H1 (cell line): ENCODE measurements around the gene CDH9. TPM values are rescaled to one million over a fixed set of nuclear protein-coding genes. Genes with fewer than 3 reads are reported as not detected.

Experiments used
- CTCF ChIA-PET: fragments of 300-600 bp; sonication (Branson Sonifier 250); formaldehyde crosslinking; loops from one replicate; lab custom pipeline; 2021; ENCODE audit not compliant: partially characterized antibody; lab: Charles Lee
- POLR2A ChIA-PET: fragments of 300-600 bp; sonication (Branson Sonifier 250); formaldehyde crosslinking; loops from one replicate; lab custom pipeline; 2021; ENCODE audit warnings: inconsistent platforms; ENCODE audit not compliant: partially characterized antibody; lab: Charles Lee
- DNase-seq, 2 experiments: peaks; one replicate each; pipeline versions ENCODE4 v3.0.0 to v3.0.0-alpha.2; 2010 to 2022; ENCODE audit warnings: low spot score in 2 of 2, low read depth in 1 of 2, mixed read lengths in 1 of 2
- FAIRE-seq: peaks from 2 replicates; lab custom pipeline; 2011; peaks lifted over from hg19 to GRCh38; lab: Jason Lieb, UNC
- H2AFZ ChIP-seq: 2 replicates; pipeline ENCODE4 v1.8.1; 2012; ENCODE audit warnings: low read length, inconsistent platforms
- H2AK5ac ChIP-seq: 2 replicates; pipeline ENCODE4 v1.6.1; 2013; ENCODE audit warnings: low read depth, low read length
- H2BK120ac ChIP-seq: replicated peaks from 2 replicates; pipeline ENCODE3; 2013; ENCODE audit warnings: low read depth, low read length, inconsistent platforms
- H2BK12ac ChIP-seq: 2 replicates; pipeline ENCODE4 v1.6.1; 2013; ENCODE audit warnings: low read depth, low read length
- H2BK15ac ChIP-seq: 2 replicates; pipeline ENCODE4 v1.6.1; 2013; ENCODE audit warnings: low read length
- H2BK20ac ChIP-seq: 2 replicates; pipeline ENCODE4 v1.6.1; 2013; ENCODE audit warnings: low read length
- H2BK5ac ChIP-seq: 2 replicates; pipeline ENCODE4 v1.6.1; 2013; ENCODE audit warnings: low read depth, low read length
- H3K14ac ChIP-seq: 2 replicates; pipeline ENCODE4 v1.6.1; 2013; ENCODE audit warnings: inconsistent platforms; ENCODE audit not compliant: insufficient read length
- H3K18ac ChIP-seq: 2 replicates; pipeline ENCODE4 v1.6.1; 2013; ENCODE audit warnings: low read length; ENCODE audit errors: extremely low read depth
- H3K23ac ChIP-seq: 2 replicates; pipeline ENCODE4 v1.6.1; 2013; ENCODE audit warnings: inconsistent platforms; ENCODE audit not compliant: insufficient read length
- H3K23me2 ChIP-seq: 2 replicates; pipeline ENCODE4 v1.6.1; 2013; ENCODE audit warnings: low read depth, low read length
- H3K27ac ChIP-seq: 2 replicates; pipeline ENCODE4 v1.6.1; 2011; ENCODE audit warnings: low read depth, low read length, inconsistent platforms
- H3K27me3 ChIP-seq, 4 experiments: replicated peaks in 1 of 4; 1 replicate in 1 of 4; 2 replicates in 3 of 4; pipeline versions ENCODE4 v1.6.1 to v1.8.1; 2011 to 2013; ENCODE audit warnings: low read length in 3 of 4, mild to moderate bottlenecking in 3 of 4, inconsistent platforms in 2 of 4, mixed read lengths in 2 of 4, moderate library complexity in 1 of 4; ENCODE audit not compliant: control insufficient read depth in 3 of 4, insufficient read depth in 3 of 4; ENCODE audit errors: extremely low read depth in 1 of 4
- H3K36me3 ChIP-seq, 4 experiments: 2 replicates each; pipeline versions ENCODE4 v1.6.1 to v1.8.1; 2011 to 2013; ENCODE audit warnings: mild to moderate bottlenecking in 4 of 4, low read length in 3 of 4, moderate library complexity in 2 of 4, control low read depth in 1 of 4, inconsistent platforms in 1 of 4; ENCODE audit not compliant: insufficient read depth in 4 of 4, control insufficient read depth in 2 of 4
- H3K4ac ChIP-seq: replicated peaks from 2 replicates; pipeline ENCODE3; 2013; ENCODE audit warnings: low read length, low read depth, mixed read lengths, inconsistent platforms; ENCODE audit not compliant: insufficient read length
- H3K4me1 ChIP-seq, 4 experiments: replicated peaks in 1 of 4; 1 replicate in 1 of 4; 2 replicates in 3 of 4; pipeline versions ENCODE4 v1.6.1 to v1.8.1; 2011 to 2013; ENCODE audit warnings: low read length in 3 of 4, inconsistent platforms in 2 of 4, mixed read lengths in 1 of 4; ENCODE audit not compliant: insufficient read depth in 4 of 4, control insufficient read depth in 3 of 4
- H3K4me2 ChIP-seq, 2 experiments: 2 replicates each; pipeline versions ENCODE4 v1.6.1 to v1.8.1; 2011 to 2013; ENCODE audit warnings: low read depth in 2 of 2, low read length in 2 of 2, control low read depth in 1 of 2, inconsistent platforms in 1 of 2, mild to moderate bottlenecking in 1 of 2; ENCODE audit not compliant: insufficient read depth in 1 of 2
- H3K4me3 ChIP-seq, 4 experiments: fragments of 200-600, 300-600 bp in 1 of 4; sonication (generic), shearing (Covaris generic), sonication (Bioruptor Twin) in 1 of 4; 2 replicates each; pipeline versions ENCODE4 v1.5.1 to v1.8.1; 2011 to 2016; ENCODE audit warnings: low read length in 4 of 4, low read depth in 3 of 4, control low read depth in 2 of 4, inconsistent platforms in 2 of 4, mild to moderate bottlenecking in 2 of 4, mixed read lengths in 1 of 4, moderate library complexity in 1 of 4; ENCODE audit not compliant: insufficient read depth in 2 of 4; ENCODE audit errors: extremely low read depth in 1 of 4
- H3K56ac ChIP-seq: replicated peaks from 2 replicates; pipeline ENCODE3; 2013; ENCODE audit warnings: low read depth, mild to moderate bottlenecking, mixed read lengths, low read length, inconsistent platforms; ENCODE audit not compliant: insufficient read length
- H3K79me1 ChIP-seq: 2 replicates; pipeline ENCODE4 v1.6.1; 2013; ENCODE audit warnings: low read depth, low read length, control low read depth
- H3K79me2 ChIP-seq, 2 experiments: 2 replicates each; pipeline versions ENCODE4 v1.6.1 to v1.8.1; 2012 to 2013; ENCODE audit warnings: low read length in 2 of 2, mild to moderate bottlenecking in 2 of 2, inconsistent platforms in 1 of 2; ENCODE audit not compliant: insufficient read depth in 2 of 2, control insufficient read depth in 1 of 2
- H3K9ac ChIP-seq, 4 experiments: replicated peaks in 1 of 4; 1 replicate in 1 of 4; 2 replicates in 3 of 4; pipeline versions ENCODE4 v1.6.1 to v1.8.1; 2011 to 2013; ENCODE audit warnings: low read depth in 3 of 4, low read length in 3 of 4, control low read depth in 2 of 4, mild to moderate bottlenecking in 2 of 4, moderate library complexity in 2 of 4, inconsistent platforms in 1 of 4; ENCODE audit errors: extremely low read depth in 1 of 4
- H3K9me3 ChIP-seq, 2 experiments: 2 replicates each; pipeline versions ENCODE4 v1.6.1 to v1.8.1; 2012 to 2013; ENCODE audit warnings: mild to moderate bottlenecking in 2 of 2, moderate library complexity in 2 of 2, control low read depth in 1 of 2, inconsistent platforms in 1 of 2, low read depth in 1 of 2, low read length in 1 of 2, mixed read lengths in 1 of 2; ENCODE audit not compliant: insufficient read depth in 2 of 2
- H4K20me1 ChIP-seq, 2 experiments: replicated peaks in 1 of 2; 2 replicates each; pipeline versions ENCODE3 to v1.8.1; 2011 to 2013; ENCODE audit warnings: inconsistent platforms in 2 of 2, low read length in 2 of 2, mild to moderate bottlenecking in 1 of 2; ENCODE audit not compliant: insufficient read depth in 2 of 2, control insufficient read depth in 1 of 2
- H4K5ac ChIP-seq: 2 replicates; pipeline ENCODE4 v1.6.1; 2013; ENCODE audit warnings: low read length, low read depth, mixed read lengths, inconsistent platforms; ENCODE audit not compliant: insufficient read length
- H4K8ac ChIP-seq: 2 replicates; pipeline ENCODE4 v1.8.0; 2013; ENCODE audit warnings: mild to moderate bottlenecking, moderate library complexity, low read length, inconsistent platforms; ENCODE audit not compliant: insufficient read depth; ENCODE audit errors: extremely low read depth
- H4K91ac ChIP-seq: replicated peaks from 2 replicates; pipeline ENCODE3; 2013; ENCODE audit warnings: low read length, mixed read lengths, inconsistent platforms; ENCODE audit not compliant: insufficient read length
- ASH2L ChIP-seq: fragments of 200-600, 300-600 bp; sonication (generic); IDR thresholded peaks from one replicate; pipeline ENCODE4 v1.7.1; 2017; ENCODE audit warnings: low read length
- ATF2 ChIP-seq: IDR thresholded peaks from 2 replicates; pipeline ENCODE4 v1.6.1; 2012; ENCODE audit warnings: low read length, inconsistent platforms
- CHD2 ChIP-seq: IDR thresholded peaks from 2 replicates; pipeline ENCODE4 v1.6.1; 2012; ENCODE audit warnings: low read length, improper control_type of control experiment
- CREB1 ChIP-seq: IDR thresholded peaks from 2 replicates; pipeline ENCODE4 v1.6.1; 2012; ENCODE audit warnings: inconsistent platforms
- CTBP2 ChIP-seq: IDR thresholded peaks from 2 replicates; pipeline ENCODE4 v1.7.0; 2011; ENCODE audit warnings: borderline replicate concordance, mild to moderate bottlenecking, moderate library complexity, mixed read lengths, low read length; ENCODE audit not compliant: insufficient read depth, insufficient read length
- EZH2 ChIP-seq: fragments of 200-600 bp; sonication (generic); IDR thresholded peaks from 2 replicates; pipeline ENCODE4 v1.7.1; 2012; ENCODE audit warnings: low read depth, mild to moderate bottlenecking, moderate library complexity, low read length, inconsistent platforms; ENCODE audit not compliant: severe bottlenecking
- GABPA ChIP-seq: IDR thresholded peaks from 2 replicates; pipeline ENCODE4 v1.6.1; 2011; ENCODE audit warnings: mild to moderate bottlenecking, low read length, moderate library complexity, borderline replicate concordance; ENCODE audit not compliant: insufficient read depth
- POU5F1 ChIP-seq: IDR thresholded peaks from 2 replicates; pipeline ENCODE4 v1.6.1; 2011; ENCODE audit warnings: low read depth, mild to moderate bottlenecking, low read length, moderate library complexity
- RAD21 ChIP-seq, 2 experiments: IDR thresholded peaks in 1 of 2; conservative IDR thresholded peaks in 1 of 2; 2 replicates each; pipeline ENCODE4 v1.6.1; 2011; ENCODE audit warnings: low read depth in 2 of 2, low read length in 2 of 2, improper control_type of control experiment in 1 of 2, inconsistent platforms in 1 of 2, mild to moderate bottlenecking in 1 of 2, moderate library complexity in 1 of 2
- RNF2 ChIP-seq: fragments of 200-900, 300-1000 bp; sonication (generic); IDR thresholded peaks from 2 replicates; pipeline ENCODE4 v1.7.1; 2016; ENCODE audit warnings: borderline replicate concordance, low read depth, mild to moderate bottlenecking, antibody characterized with exemption, low read length; ENCODE audit not compliant: poor library complexity, severe bottlenecking; ENCODE audit errors: missing control alignments
- SP1 ChIP-seq: IDR thresholded peaks from 2 replicates; pipeline ENCODE4 v1.6.1; 2011; ENCODE audit warnings: low read depth, low read length
- SUZ12 ChIP-seq: fragments of 200-600 bp; sonication (generic); IDR thresholded peaks from 2 replicates; pipeline ENCODE4 v1.6.1; 2012; ENCODE audit warnings: mild to moderate bottlenecking, inconsistent platforms, low read length, moderate library complexity, mixed read lengths
- TEAD4 ChIP-seq: IDR thresholded peaks from 2 replicates; pipeline ENCODE4 v1.6.1; 2012; ENCODE audit warnings: low read depth, low read length, inconsistent platforms, mixed read lengths
- WGBS, 2 experiments: shearing (Covaris generic) in 1 of 2; methylation state at CpG; one replicate each; pipeline versions ENCODE4 v1.1.6 to v1.1.7; 2013 to 2015; ENCODE audit warnings: low lambda C conversion rate in 2 of 2, mixed read lengths in 2 of 2, inconsistent platforms in 1 of 2, low coverage in 1 of 2, missing lambda C conversion rate in 1 of 2; ENCODE audit not compliant: insufficient replicate concordance in 2 of 2, insufficient coverage in 1 of 2, insufficient read length in 1 of 2; ENCODE audit errors: extremely low coverage in 1 of 2, missing lambda C conversion rate in 1 of 2; 5-methylcytosine and 5-hydroxymethylcytosine counted together
- polyA plus RNA-seq, 7 experiments: library from polyadenylated mRNA; depleted of rRNA in 3 of 7; stranded (reverse) in 5 of 7; unstranded in 2 of 7; fragments of >200 nt in 5 of 7; fragments of 200-250 nt in 2 of 7; gene quantifications; 1 replicate in 5 of 7; 2 replicates in 1 of 7; 4 replicates in 1 of 7; pipeline versions ENCODE4 v1.2.1 to v1.2.3, GENCODE V29; 2011 to 2013; ENCODE audit warnings: missing spikeins in 2 of 7, mixed read lengths in 2 of 7
- total RNA-seq: library from RNA; stranded (reverse); fragmentation: NEBNext Ultra II Directional; extraction: Animal tissue kit (Norgen Biotek cat#: 25700); gene quantifications from 2 replicates; pipeline ENCODE4 v1.2.1, GENCODE V29; 2021

Gene CDH9
- total and polyA plus RNA-seq, 2 of the 8 experiments (the other 6 are each of a cell fraction or from before 2014, with no cell fraction given): 0.54 to 1.0 TPM

- H4K8ac ChIP-seq: no peak overlapping the region
- H2AK5ac ChIP-seq: no peak overlapping the region
- no peak overlapping the region for H3K9ac ChIP-seq
- 90% methylated on average over 3 of the region's 3 CpGs; no CpG with 5 or more reads in 1 of the 2 experiments for WGBS, 2 experiments
- no peak overlapping the region for H3K4ac ChIP-seq
- no peak overlapping the region for H4K5ac ChIP-seq
- ChIA-PET CTCF (no interaction called here), POLR2A (no interaction called here)
- H3K23ac ChIP-seq: no peak overlapping the region
- FAIRE-seq (no peak), DNase-seq (no peak)
- no peak overlapping the region for H2BK120ac ChIP-seq
- no peak overlapping the region for H3K4me2 ChIP-seq
- H2AFZ ChIP-seq: no peak overlapping the region
- no peak overlapping the region for H2BK12ac ChIP-seq
- H3K27me3 ChIP-seq: no peaks in the 10 kb centered on the region
- no peaks in the 10 kb centered on the region for H3K23me2 ChIP-seq
- no peak overlapping the region for H2BK20ac ChIP-seq
- no peaks in the 10 kb centered on the region for H3K79me1 ChIP-seq
- H3K9me3 ChIP-seq: no peaks in the 10 kb centered on the region
- no peak overlapping the region for H4K91ac ChIP-seq
- H3K18ac ChIP-seq: no peak overlapping the region
- no peaks in the 10 kb centered on the region for H3K36me3 ChIP-seq
- H3K14ac ChIP-seq: no peak overlapping the region
- H4K20me1 ChIP-seq: no peaks in the 10 kb centered on the region
- H2BK5ac ChIP-seq: no peak overlapping the region
- H3K4me1 ChIP-seq: no peaks in the 10 kb centered on the region
- no peak overlapping the region for H3K27ac ChIP-seq
- no peak overlapping the region for H2BK15ac ChIP-seq
- no peak overlapping the region for H3K4me3 ChIP-seq
- no peak for TF ChIP-seq EZH2
- TF ChIP-seq ATF2: no peak
- TF ChIP-seq SP1: no peak
- TF ChIP-seq CTBP2: no peak
- TF ChIP-seq RNF2: no peak
- TF ChIP-seq SUZ12: no peak
- TF ChIP-seq ASH2L: no peak
- TF ChIP-seq TEAD4: no peak
- no peak for TF ChIP-seq GABPA
- TF ChIP-seq CREB1: no peak
- TF ChIP-seq POU5F1: no peak
- no peak for TF ChIP-seq CHD2
- no peak for TF ChIP-seq RAD21 (IDR thresholded peaks at IDR 0.05 in 1 of 2, conservative IDR thresholded peaks at IDR 0.05 in 1 of 2; ENCODE audit: low read depth in 2 of 2, low read length in 2 of 2)
- no peak overlapping the region for H3K56ac ChIP-seq
- H3K79me2 ChIP-seq: no peaks in the 10 kb centered on the region
Observed at GRCh38 chr5:26872337-26872736, 166.0 kb downstream of the CDH9 start.
